H9 (cell line): ENCODE results near the gene BEND7. TPM values are rescaled to one million over a fixed set of nuclear protein-coding genes. Genes with fewer than 3 reads are reported as not detected.

ENCODE experiments used
- DNase-seq: peaks from one replicate; pipeline ENCODE4 v3.0.0-alpha.2; 2017
- H2AFZ ChIP-seq: one replicate; pipeline ENCODE4 v1.6.1; 2013; ENCODE audit warnings: mild to moderate bottlenecking, low read length, control low read depth, moderate library complexity
- H2AK5ac ChIP-seq: 2 replicates; pipeline ENCODE4 v1.6.1; 2013; ENCODE audit warnings: low read length, control low read depth, mixed read lengths; ENCODE audit not compliant: insufficient read length
- H2BK120ac ChIP-seq: one replicate; pipeline ENCODE4 v1.6.1; 2013; ENCODE audit warnings: low read depth, mild to moderate bottlenecking, low read length, control low read depth, inconsistent platforms; ENCODE audit not compliant: poor library complexity, severe bottlenecking
- H2BK12ac ChIP-seq: 2 replicates; pipeline ENCODE4 v1.6.1; 2013; ENCODE audit warnings: low read length, control low read depth, mixed read lengths, low read depth; ENCODE audit not compliant: insufficient read length
- H2BK15ac ChIP-seq: 2 replicates; pipeline ENCODE4 v1.6.1; 2013; ENCODE audit warnings: low read depth, low read length, control low read depth
- H2BK20ac ChIP-seq: one replicate; pipeline ENCODE4 v1.6.1; 2013; ENCODE audit warnings: low read depth, mild to moderate bottlenecking, low read length, control low read depth, inconsistent platforms; ENCODE audit not compliant: poor library complexity, severe bottlenecking
- H2BK5ac ChIP-seq: 2 replicates; pipeline ENCODE4 v1.6.1; 2013; ENCODE audit warnings: low read length, control low read depth, mixed read lengths; ENCODE audit not compliant: insufficient read length
- H3K14ac ChIP-seq: 2 replicates; pipeline ENCODE4 v1.6.1; 2013; ENCODE audit warnings: low read length, control low read depth; ENCODE audit not compliant: insufficient read depth
- H3K18ac ChIP-seq: 2 replicates; pipeline ENCODE4 v1.6.1; 2013; ENCODE audit warnings: low read depth, mild to moderate bottlenecking, mixed read lengths, low read length, control low read depth; ENCODE audit not compliant: insufficient read length
- H3K23ac ChIP-seq: 2 replicates; pipeline ENCODE4 v1.6.1; 2013; ENCODE audit warnings: low read length, control low read depth, mixed read lengths, low read depth; ENCODE audit not compliant: insufficient read length
- H3K23me2 ChIP-seq: 2 replicates; pipeline ENCODE4 v1.6.1; 2013; ENCODE audit warnings: low read depth, mild to moderate bottlenecking, mixed read lengths, low read length, control low read depth; ENCODE audit not compliant: insufficient read length, poor library complexity, severe bottlenecking
- H3K27ac ChIP-seq: 2 replicates; pipeline ENCODE4 v1.5.1; 2013; ENCODE audit warnings: low read length, control low read depth, mixed read lengths, low read depth; ENCODE audit not compliant: insufficient read length
- H3K27me3 ChIP-seq: 2 replicates; pipeline ENCODE4 v1.6.1; 2013; ENCODE audit warnings: low read length, control low read depth, inconsistent platforms; ENCODE audit not compliant: insufficient read depth
- H3K4ac ChIP-seq: 2 replicates; pipeline ENCODE4 v1.6.1; 2013; ENCODE audit warnings: low read depth, mild to moderate bottlenecking, control low read depth, inconsistent platforms, low read length, moderate library complexity
- H3K4me1 ChIP-seq: 2 replicates; pipeline ENCODE4 v1.6.1; 2013; ENCODE audit warnings: low read length, control low read depth, inconsistent platforms; ENCODE audit not compliant: insufficient read depth
- H3K4me2 ChIP-seq: 2 replicates; pipeline ENCODE4 v1.6.1; 2013; ENCODE audit warnings: low read length, control low read depth, mixed read lengths; ENCODE audit not compliant: insufficient read length, insufficient read depth
- H3K56ac ChIP-seq: 2 replicates; pipeline ENCODE4 v1.6.1; 2013; ENCODE audit warnings: low read depth, mild to moderate bottlenecking, mixed read lengths, low read length, control low read depth; ENCODE audit not compliant: insufficient read length
- H3K79me1 ChIP-seq: 2 replicates; pipeline ENCODE4 v1.6.1; 2013; ENCODE audit warnings: low read depth, mild to moderate bottlenecking, moderate library complexity, low read length, control low read depth, inconsistent platforms; ENCODE audit not compliant: insufficient read depth, poor library complexity, severe bottlenecking
- H3K79me2 ChIP-seq: 2 replicates; pipeline ENCODE4 v1.6.1; 2013; ENCODE audit warnings: low read length, control low read depth, inconsistent platforms; ENCODE audit not compliant: insufficient read depth
- H3K9ac ChIP-seq: 2 replicates; pipeline ENCODE4 v1.6.1; 2013; ENCODE audit warnings: low read length, control low read depth, mixed read lengths; ENCODE audit not compliant: insufficient read length; ENCODE audit errors: extremely low read depth
- H3K9me3 ChIP-seq: one replicate; pipeline ENCODE4 v1.6.1; 2013; ENCODE audit warnings: low read depth, low read length, inconsistent platforms; ENCODE audit not compliant: control insufficient read depth
- H3T11ph ChIP-seq: one replicate; pipeline ENCODE4 v1.6.1; 2013; ENCODE audit warnings: mild to moderate bottlenecking, low read length, control low read depth, inconsistent platforms
- H4K20me1 ChIP-seq: one replicate; pipeline ENCODE4 v1.6.1; 2013; ENCODE audit not compliant: control insufficient read depth, insufficient read length, insufficient read depth
- H4K5ac ChIP-seq: 2 replicates; pipeline ENCODE4 v1.6.1; 2013; ENCODE audit warnings: low read depth, mild to moderate bottlenecking, mixed read lengths, low read length, control low read depth; ENCODE audit not compliant: insufficient read length
- H4K8ac ChIP-seq: replicated peaks from 2 replicates; pipeline ENCODE4 v1.6.1; 2013; ENCODE audit warnings: low read length, control low read depth, mixed read lengths, low read depth; ENCODE audit not compliant: insufficient read length
- H4K91ac ChIP-seq: 2 replicates; pipeline ENCODE4 v1.6.1; 2013; ENCODE audit warnings: low read depth, mild to moderate bottlenecking, moderate library complexity, mixed read lengths, low read length, control low read depth; ENCODE audit not compliant: insufficient read length
- H3K27ac Mint-ChIP-seq, 3 experiments: 2 replicates in 2 of 3; 3 replicates in 1 of 3; pipeline ENCODE4 v1.8.0; 2020 to 2021; ENCODE audit warnings: mixed read lengths in 3 of 3, mild to moderate bottlenecking in 1 of 3, moderate library complexity in 1 of 3
- H3K27me3 Mint-ChIP-seq: 2 replicates; pipeline ENCODE4 v1.8.0; 2021; ENCODE audit warnings: low read depth, mild to moderate bottlenecking, moderate library complexity, mixed read lengths
- H3K36me3 Mint-ChIP-seq, 3 experiments: 2 replicates in 2 of 3; 3 replicates in 1 of 3; pipeline ENCODE4 v1.8.0; 2020 to 2021; ENCODE audit warnings: low read depth in 3 of 3, mixed read lengths in 3 of 3; ENCODE audit not compliant: insufficient read depth in 1 of 3
- H3K4me1 Mint-ChIP-seq, 2 experiments: 2 replicates each; pipeline ENCODE4 v1.8.0; 2020; ENCODE audit warnings: mixed read lengths in 2 of 2
- H3K4me3 Mint-ChIP-seq, 2 experiments: 2 replicates in 1 of 2; 3 replicates in 1 of 2; pipeline ENCODE4 v1.8.0; 2020 to 2021; ENCODE audit warnings: mild to moderate bottlenecking in 2 of 2, mixed read lengths in 2 of 2, moderate library complexity in 1 of 2
- H3K9me3 Mint-ChIP-seq, 2 experiments: 2 replicates in 1 of 2; 3 replicates in 1 of 2; pipeline ENCODE4 v1.8.0; 2020; ENCODE audit warnings: mild to moderate bottlenecking in 2 of 2, mixed read lengths in 2 of 2, moderate library complexity in 1 of 2
- CTCF ChIP-seq: fragments of 200-600 bp; sonication (generic); conservative IDR thresholded peaks from 3 replicates; pipeline ENCODE4 v1.8.0; 2021; ENCODE audit warnings: antibody characterized with exemption, mild to moderate bottlenecking
- WGBS: extraction: QIAGEN DNeasy Blood & Tissue Kit; methylation state at CpG from one replicate; pipeline ENCODE4 v1.1.7; 2013; ENCODE audit warnings: missing lambda C conversion rate, low lambda C conversion rate, mixed read lengths; ENCODE audit not compliant: insufficient read length; ENCODE audit errors: extremely low coverage; 5-methylcytosine and 5-hydroxymethylcytosine counted together
- total RNA-seq: library from RNA; stranded (reverse); gene quantifications from 2 replicates; pipeline ENCODE4 v1.2.1, GENCODE V29; 2021

Gene BEND7
- total RNA-seq, 1 experiment from 2014 or later = 17.7 TPM

DNA sequence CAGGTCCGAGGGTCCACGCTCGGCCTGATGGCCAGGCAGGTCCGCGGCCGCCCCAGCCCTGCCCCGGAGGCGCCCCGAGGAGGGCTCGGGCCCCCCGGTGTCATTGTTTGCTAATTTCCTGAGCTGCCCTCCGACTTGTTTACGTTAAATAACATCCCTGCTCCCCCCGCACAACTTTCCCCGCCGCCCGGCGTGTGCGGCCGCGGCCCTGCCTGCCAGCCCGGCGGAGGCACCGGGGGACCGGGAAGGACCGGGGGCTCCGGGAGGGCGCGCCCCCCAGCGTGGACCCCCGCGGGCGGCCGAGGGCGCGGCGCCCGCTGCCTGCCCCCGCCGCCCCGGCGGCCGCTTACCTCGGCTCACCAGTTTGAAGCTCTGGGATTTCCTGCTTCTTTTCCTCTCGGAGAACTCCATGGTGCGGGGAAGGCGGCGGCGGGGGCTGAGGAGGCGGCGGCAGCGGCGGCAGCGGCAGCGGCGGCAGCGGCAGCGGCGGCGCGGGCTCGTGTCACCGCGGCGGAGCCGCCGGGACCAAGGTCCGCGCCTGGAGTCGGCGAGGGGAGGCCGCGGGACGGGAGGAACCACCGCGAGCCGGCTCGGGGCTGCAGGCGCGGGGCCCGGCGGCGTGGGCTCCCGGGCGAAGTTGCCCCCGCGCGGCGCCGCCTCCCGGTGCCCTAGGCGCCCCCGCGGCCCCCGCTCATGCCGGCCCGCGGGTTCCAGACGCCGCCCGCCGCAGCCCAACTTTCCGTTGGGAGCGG is 515 bp downstream of the BEND7 start:
- Mint-ChIP-seq H3K4me3 (peak overlapping the region; percentile 71 to 83), H3K4me1 (peaks cover 23 to 24% of the 10 kb centered on the region in 2 experiments), H3K27ac (no peak overlapping the region), H3K36me3 (peaks cover 0 to 4% (median 2%) of the 10 kb centered on the region in 3 experiments; a peak in 2 of 7 replicates), H3K27me3 (peaks cover 42% of the 10 kb centered on the region), H3K9me3 (peaks cover 0 to 2% of the 10 kb centered on the region in 2 experiments; a peak in 1 of 5 replicates)
- Histone ChIP-seq H2BK12ac (no peak overlapping the region), H4K91ac (no peak overlapping the region), H3K14ac (no peak overlapping the region), H3K23me2 (no peaks in the 10 kb centered on the region), H3T11ph (no peak overlapping the region), H3K56ac (no peak overlapping the region), H3K79me2 (no peaks in the 10 kb centered on the region), H3K27me3 (peaks cover 13% of the 10 kb centered on the region; the same call in 1 of the 2 replicates), H3K4ac (no peak overlapping the region), H3K27ac (no peak overlapping the region), H2AFZ (no peak overlapping the region), H4K5ac (no peak overlapping the region), H2BK15ac (no peak overlapping the region), H2BK120ac (no peak overlapping the region), H2BK20ac (no peak overlapping the region), H4K8ac (no peak overlapping the region), H3K4me2 (peak overlapping the region; percentile 54), H4K20me1 (no peaks in the 10 kb centered on the region), H3K23ac (no peak overlapping the region), H3K79me1 (no peaks in the 10 kb centered on the region), H2AK5ac (no peak overlapping the region), H3K9ac (no peak overlapping the region), H3K18ac (no peak overlapping the region), H3K9me3 (no peaks in the 10 kb centered on the region), H2BK5ac (no peak overlapping the region), H3K4me1 (no peaks in the 10 kb centered on the region)
- TF ChIP-seq CTCF = no peak
- no CpG with 5 or more reads among the region's 104 CpGs for WGBS
- no peak for DNase-seq
